ENCODE data around the gene ISM2. TPM values are rescaled to one million over a fixed set of nuclear protein-coding genes. Genes with fewer than 3 reads are reported as not detected.

ISM2 gene
- total RNA-seq, 4 donors from 2014 or later: 0.72 to 2.3 (median 1.4) TPM; not detected in 1

- peak; percentile 24 for ATAC-seq (ENCODE audit: low FRiP score)
- no peak for TF ChIP-seq CTCF (IDR thresholded peaks at IDR 0.05)
- no peak for DNase-seq (ENCODE audit: low spot score)
Observed at GRCh38 chr14:77507762-77508161, 9.1 kb upstream of the ISM2 start.

GRCh38 chr14:77505031-77505430 is 6.4 kb upstream of the ISM2 start:
- ATAC-seq (ENCODE audit: low FRiP score) (no peak), DNase-seq (ENCODE audit: low spot score) (no peak)
- TF ChIP-seq CTCF (IDR thresholded peaks at IDR 0.05): no peak

- DNase-seq (ENCODE audit: low spot score) (no peak), ATAC-seq (ENCODE audit: low FRiP score) (no peak)
- no peak for TF ChIP-seq CTCF (IDR thresholded peaks at IDR 0.05)
Observed at GRCh38 chr14:77503138-77503537, 4.5 kb upstream of the ISM2 start.

GRCh38 chr14:77502109-77502782 is 3.6 kb upstream of the ISM2 start:
- TF ChIP-seq CTCF (IDR thresholded peaks at IDR 0.05): no peak
- DNase-seq (ENCODE audit: low spot score): no peak
- no peak for ATAC-seq (ENCODE audit: low FRiP score)

GRCh38 chr14:77498984-77499527 is 440 bp upstream of the ISM2 start:
- DNase-seq (ENCODE audit: low spot score): no peak
- ATAC-seq (ENCODE audit: low FRiP score): peak; percentile 37
- TF ChIP-seq CTCF (IDR thresholded peaks at IDR 0.05): no peak

GRCh38 chr14:77495334-77495733 is 3.3 kb downstream of the ISM2 start:
- DNase-seq (ENCODE audit: low spot score): no peak
- ATAC-seq (ENCODE audit: low FRiP score): no peak

More at GRCh38 chr14:77495334-77495733, 3.3 kb downstream of the ISM2 start:
- no peak for TF ChIP-seq CTCF (IDR thresholded peaks at IDR 0.05)
